Measurements from ENCODE around the gene CDKN2A. TPM values are rescaled to one million over a fixed set of nuclear protein-coding genes. Genes with fewer than 3 reads are reported as not detected.

The CDKN2A gene
- total RNA-seq, 5 donors from 2014 or later (not counting 1 experiment from before 2014, with no cell fraction given), result 3.6 to 9.3 (median 4.6) TPM

DNA sequence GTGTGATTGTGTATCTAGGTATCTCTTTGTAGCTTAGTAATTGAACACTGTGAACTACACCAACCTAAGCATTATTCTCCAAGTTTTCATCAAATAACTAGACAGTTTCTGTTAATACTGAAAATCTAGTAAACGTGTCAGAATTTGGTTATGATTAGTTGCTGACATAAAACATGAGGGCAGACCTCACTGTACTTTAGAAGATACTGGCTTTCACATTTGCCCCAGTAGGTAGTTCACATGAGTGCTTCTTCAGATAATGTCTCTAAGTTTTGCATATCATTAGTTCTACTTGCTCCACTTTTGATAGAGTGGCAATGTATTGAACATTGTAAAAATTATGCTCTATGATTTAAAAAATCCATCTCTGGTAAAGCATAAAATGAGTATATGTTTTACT, 7.8 kb upstream of the CDKN2A start:
- H3K27me3 ChIP-seq (replicated peaks in 1 of 2; ENCODE audit: control insufficient read depth in 2 of 2, extremely low read depth in 1 of 2, insufficient read depth in 2 of 2, low read length in 1 of 2), result peaks cover 18 to 27% of the 10 kb centered on the region in 2 experiments
- H3K9me3 ChIP-seq, result no peaks in the 10 kb centered on the region
- no peaks in the 10 kb centered on the region for H3K36me3 ChIP-seq (ENCODE audit: control insufficient read depth in 2 of 2, extremely low read depth in 1 of 2, insufficient read depth in 1 of 2, low read length in 1 of 2)
- H3K36me3 Mint-ChIP-seq, result peaks cover 3% of the 10 kb centered on the region
- H3K4me3 Mint-ChIP-seq, result no peak overlapping the region
- no peaks in the 10 kb centered on the region for H3K9me3 Mint-ChIP-seq
- H3K4me3 ChIP-seq (ENCODE audit: control insufficient read depth in 1 of 2, extremely low read depth in 1 of 2, low read length in 1 of 2), result no peak overlapping the region
- no peak for DNase-seq
- no peak overlapping the region for H3K27ac ChIP-seq (ENCODE audit: low read length)
- no peak for ATAC-seq (replicated peaks in 1 of 4)
- ChIA-PET POLR2A (interaction anchor here in 1 of 2 donors (0.7 kb wide), 1 partner anchor 17 kb away, joined by 3 read pairs; no protein-coding TSS in a partner anchor), CTCF (interaction anchor here in 1 of 2 donors (1.0 kb wide), 1 partner anchor 190 kb away, joined by 3 read pairs; no protein-coding TSS in a partner anchor)
- peaks cover 34 to 42% of the 10 kb centered on the region in 2 donors for H3K27me3 Mint-ChIP-seq
- no peak overlapping the region for H3K27ac Mint-ChIP-seq
- H3K4me1 ChIP-seq (ENCODE audit: control insufficient read depth in 1 of 2, extremely low read depth in 1 of 2, insufficient read depth in 2 of 2, low read length in 2 of 2), result peaks cover 4 to 12% of the 10 kb centered on the region in 2 experiments
- peaks cover 10 to 17% (median 14%) of the 10 kb centered on the region in 3 donors for H3K4me1 Mint-ChIP-seq
- no CpG with 5 or more reads among the region's 1 CpG for WGBS (ENCODE audit: insufficient coverage)

DNA sequence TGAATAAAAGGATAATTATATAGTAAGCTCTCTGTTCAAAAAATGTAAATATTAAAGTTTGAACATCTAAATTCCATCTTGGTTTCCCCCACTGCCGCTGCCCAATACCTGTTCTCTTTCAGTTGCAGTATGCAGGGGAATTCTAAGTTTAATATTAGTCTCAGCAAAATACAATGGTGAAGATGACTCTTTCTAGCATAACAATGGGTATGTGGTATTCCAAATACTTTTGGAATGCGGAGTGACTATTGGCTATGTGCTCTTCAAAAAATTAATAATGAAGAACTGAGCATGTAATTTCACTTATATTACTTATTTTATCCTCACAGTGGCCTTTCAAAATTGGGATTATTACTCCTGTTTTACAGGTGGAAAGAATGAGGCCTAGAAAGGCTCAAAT, 3.8 kb upstream of the CDKN2A start:
- peaks cover 4 to 11% of the 10 kb centered on the region in 2 donors for H3K27me3 Mint-ChIP-seq
- WGBS (ENCODE audit: insufficient coverage), result no CpG with 5 or more reads among the region's 2 CpGs

DNA sequence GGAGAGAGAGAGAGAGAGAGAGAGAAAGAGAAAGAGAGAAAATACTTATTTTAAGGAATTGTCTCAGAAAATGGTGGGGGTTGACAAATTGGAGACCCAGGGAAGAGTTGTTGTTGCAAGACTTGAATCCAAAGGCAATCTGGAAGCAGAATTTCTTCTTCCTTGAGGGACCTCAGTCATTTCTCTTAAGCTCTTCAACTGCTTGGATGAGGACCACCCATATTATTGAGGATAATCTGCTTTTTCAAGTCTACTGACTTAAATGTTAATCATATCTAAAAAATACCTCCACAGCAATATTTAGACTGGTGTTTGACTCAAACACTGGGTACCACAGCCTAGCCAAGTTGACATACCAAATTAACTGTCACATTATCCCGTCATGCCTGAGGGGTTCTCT, 3.3 kb upstream of the CDKN2A start:
- no CpG with 5 or more reads among the region's 1 CpG for WGBS (ENCODE audit: insufficient coverage)
- Mint-ChIP-seq H3K4me3 (no peak overlapping the region), H3K27me3 (peaks cover 0 to 8% of the 10 kb centered on the region in 2 donors), H3K4me1 (peaks cover 16 to 17% (median 16%) of the 10 kb centered on the region in 3 donors), H3K36me3 (no peaks in the 10 kb centered on the region), H3K9me3 (no peaks in the 10 kb centered on the region), H3K27ac (no peak overlapping the region)
- H3K27me3 ChIP-seq (replicated peaks in 1 of 2; ENCODE audit: control insufficient read depth in 2 of 2, extremely low read depth in 1 of 2, insufficient read depth in 2 of 2, low read length in 1 of 2), result peaks cover 8 to 24% of the 10 kb centered on the region in 2 experiments
- no peak for ATAC-seq (replicated peaks in 1 of 4)
- no peak overlapping the region for H3K4me3 ChIP-seq (ENCODE audit: control insufficient read depth in 1 of 2, extremely low read depth in 1 of 2, low read length in 1 of 2)
- H3K9me3 ChIP-seq, result no peaks in the 10 kb centered on the region
- no peak for DNase-seq
- H3K36me3 ChIP-seq (ENCODE audit: control insufficient read depth in 2 of 2, extremely low read depth in 1 of 2, insufficient read depth in 1 of 2, low read length in 1 of 2), result no peaks in the 10 kb centered on the region
- ChIA-PET CTCF (interaction anchor here (0.7 to 4.3 kb wide), 4 partner anchors 11 to 198 kb away, joined by 3 to 24 read pairs (median 4); partner anchors contain the start of gene CDKN2B (in 1 of the 2)), POLR2A (interaction anchor here in 1 of 2 donors (0.7 kb wide), 2 partner anchors 17 to 235 kb away, joined by 4 to 6 read pairs; no protein-coding TSS in a partner anchor)
- peaks cover 2 to 20% of the 10 kb centered on the region in 2 experiments for H3K4me1 ChIP-seq (ENCODE audit: control insufficient read depth in 1 of 2, extremely low read depth in 1 of 2, insufficient read depth in 2 of 2, low read length in 2 of 2)
- no peak overlapping the region for H3K27ac ChIP-seq (ENCODE audit: low read length)

More for the DNA sequence above, 3.8 kb upstream of the CDKN2A start:
- Histone ChIP-seq H3K4me1 (ENCODE audit: control insufficient read depth in 1 of 2, extremely low read depth in 1 of 2, insufficient read depth in 2 of 2, low read length in 2 of 2) (peaks cover 2 to 20% of the 10 kb centered on the region in 2 experiments), H3K4me3 (ENCODE audit: control insufficient read depth in 1 of 2, extremely low read depth in 1 of 2, low read length in 1 of 2) (no peak overlapping the region), H3K27me3 (replicated peaks in 1 of 2; ENCODE audit: control insufficient read depth in 2 of 2, extremely low read depth in 1 of 2, insufficient read depth in 2 of 2, low read length in 1 of 2) (peaks cover 8 to 24% of the 10 kb centered on the region in 2 experiments), H3K27ac (ENCODE audit: low read length) (no peak overlapping the region), H3K9me3 (no peaks in the 10 kb centered on the region), H3K36me3 (ENCODE audit: control insufficient read depth in 2 of 2, extremely low read depth in 1 of 2, insufficient read depth in 1 of 2, low read length in 1 of 2) (no peaks in the 10 kb centered on the region)
- Mint-ChIP-seq H3K27ac (no peak overlapping the region), H3K4me1 (peaks cover 14 to 17% (median 16%) of the 10 kb centered on the region in 3 donors), H3K36me3 (no peaks in the 10 kb centered on the region), H3K4me3 (no peak overlapping the region), H3K9me3 (no peaks in the 10 kb centered on the region)
- POLR2A ChIA-PET, result interaction anchor here in 1 of 2 donors (0.7 kb wide), 2 partner anchors 18 to 235 kb away, joined by 4 to 6 read pairs; no protein-coding TSS in a partner anchor
- ATAC-seq (replicated peaks in 1 of 4) (no peak), DNase-seq (no peak)
- CTCF ChIA-PET, result interaction anchor here (0.7 to 4.3 kb wide), 4 partner anchors 10 to 199 kb away, joined by 3 to 24 read pairs (median 4); partner anchors contain the start of gene CDKN2B (in 1 of the 2)

DNA sequence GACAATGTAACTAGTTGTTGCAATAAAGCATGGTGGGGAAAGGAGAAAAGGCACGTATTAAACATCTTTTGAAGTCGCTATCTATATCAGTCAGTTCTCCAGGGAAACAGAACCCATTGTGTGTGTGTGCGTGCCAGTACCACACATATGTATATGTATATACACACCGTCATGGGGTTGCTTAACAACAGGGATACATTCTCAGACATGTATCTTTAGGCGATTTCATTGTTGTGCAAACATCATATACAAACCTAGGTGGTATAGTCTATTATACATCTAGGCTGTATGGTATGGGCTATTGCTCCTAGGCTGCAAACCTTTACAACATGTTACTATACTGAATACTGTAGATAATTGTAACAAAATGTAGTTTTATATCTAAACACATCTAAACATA, 2.7 kb upstream of the CDKN2A start:
- peak overlapping the region; percentile 91 to 96 (median 93) for H3K4me3 Mint-ChIP-seq
- no peak overlapping the region for H3K27ac ChIP-seq (ENCODE audit: low read length)
- no peak overlapping the region for H3K27ac Mint-ChIP-seq
- DNase-seq (no peak), ATAC-seq (replicated peaks in 1 of 4) (no peak)
- H3K9me3 ChIP-seq, result no peaks in the 10 kb centered on the region
- H3K4me1 Mint-ChIP-seq, result peaks cover 16 to 17% (median 16%) of the 10 kb centered on the region in 3 donors
- H3K27me3 ChIP-seq (replicated peaks in 1 of 2; ENCODE audit: control insufficient read depth in 2 of 2, extremely low read depth in 1 of 2, insufficient read depth in 2 of 2, low read length in 1 of 2), result peaks cover 8 to 24% of the 10 kb centered on the region in 2 experiments
- H3K36me3 ChIP-seq (ENCODE audit: control insufficient read depth in 2 of 2, extremely low read depth in 1 of 2, insufficient read depth in 1 of 2, low read length in 1 of 2), result no peaks in the 10 kb centered on the region
- peaks cover 0 to 4% of the 10 kb centered on the region in 2 donors for H3K27me3 Mint-ChIP-seq
- no CpG with 5 or more reads among the region's 5 CpGs for WGBS (ENCODE audit: insufficient coverage)
- ChIA-PET CTCF (interaction anchor here in 1 of 2 donors (1.2 to 4.3 kb wide), 2 partner anchors 11 to 183 kb away, joined by 5 to 24 read pairs; partner anchors contain the start of gene CDKN2B), POLR2A (no interaction called here)
- H3K9me3 Mint-ChIP-seq, result no peaks in the 10 kb centered on the region
- H3K36me3 Mint-ChIP-seq, result no peaks in the 10 kb centered on the region
- peaks cover 2 to 20% of the 10 kb centered on the region in 2 experiments for H3K4me1 ChIP-seq (ENCODE audit: control insufficient read depth in 1 of 2, extremely low read depth in 1 of 2, insufficient read depth in 2 of 2, low read length in 2 of 2)
- no peak overlapping the region for H3K4me3 ChIP-seq (ENCODE audit: control insufficient read depth in 1 of 2, extremely low read depth in 1 of 2, low read length in 1 of 2)

DNA sequence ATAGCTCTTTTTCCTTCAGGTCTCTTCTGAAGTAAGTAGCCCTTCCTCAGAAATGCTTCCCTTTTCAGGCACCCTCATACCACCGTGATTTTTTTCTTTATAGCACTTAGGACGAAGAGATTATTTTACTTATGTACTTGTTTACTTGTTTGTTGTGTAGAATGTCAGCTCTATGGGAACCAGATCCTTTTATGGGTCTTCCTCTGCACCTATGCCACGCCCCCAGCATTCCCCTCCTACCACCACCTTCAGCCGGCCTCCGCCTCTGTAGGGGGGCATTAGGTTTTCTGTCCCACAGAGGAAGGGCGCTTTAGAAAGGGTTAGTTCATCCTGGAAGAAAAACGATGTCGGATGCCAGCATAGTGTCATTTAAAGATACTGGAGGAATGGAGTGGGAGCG, 2.2 kb upstream of the CDKN2A start:
- Histone ChIP-seq H3K9me3 (no peaks in the 10 kb centered on the region), H3K36me3 (ENCODE audit: control insufficient read depth in 2 of 2, extremely low read depth in 1 of 2, insufficient read depth in 1 of 2, low read length in 1 of 2) (no peaks in the 10 kb centered on the region), H3K27ac (ENCODE audit: low read length) (no peak overlapping the region), H3K4me3 (ENCODE audit: control insufficient read depth in 1 of 2, extremely low read depth in 1 of 2, low read length in 1 of 2) (no peak overlapping the region), H3K4me1 (ENCODE audit: control insufficient read depth in 1 of 2, extremely low read depth in 1 of 2, insufficient read depth in 2 of 2, low read length in 2 of 2) (peaks cover 2 to 20% of the 10 kb centered on the region in 2 experiments), H3K27me3 (replicated peaks in 1 of 2; ENCODE audit: control insufficient read depth in 2 of 2, extremely low read depth in 1 of 2, insufficient read depth in 2 of 2, low read length in 1 of 2) (peaks cover 8 to 24% of the 10 kb centered on the region in 2 experiments)
- ChIA-PET POLR2A (interaction anchor here in 1 of 2 donors (1.0 kb wide), 1 partner anchor 25 kb away, joined by 3 read pairs; no protein-coding TSS in a partner anchor), CTCF (interaction anchor here in 1 of 2 donors (1.2 to 4.3 kb wide), 2 partner anchors 12 to 183 kb away, joined by 5 to 24 read pairs; partner anchors contain the start of gene CDKN2B)
- Mint-ChIP-seq H3K9me3 (no peaks in the 10 kb centered on the region), H3K27me3 (peaks cover 0 to 4% of the 10 kb centered on the region in 2 donors), H3K27ac (no peak overlapping the region), H3K4me1 (peaks cover 16 to 17% (median 16%) of the 10 kb centered on the region in 3 donors), H3K36me3 (no peaks in the 10 kb centered on the region), H3K4me3 (peak overlapping the region; percentile 91 to 96 (median 93))
- 55% methylated on average over 2 of the region's 9 CpGs for WGBS (ENCODE audit: insufficient coverage)
- DNase-seq (no peak), ATAC-seq (replicated peaks in 1 of 4) (no peak)

DNA sequence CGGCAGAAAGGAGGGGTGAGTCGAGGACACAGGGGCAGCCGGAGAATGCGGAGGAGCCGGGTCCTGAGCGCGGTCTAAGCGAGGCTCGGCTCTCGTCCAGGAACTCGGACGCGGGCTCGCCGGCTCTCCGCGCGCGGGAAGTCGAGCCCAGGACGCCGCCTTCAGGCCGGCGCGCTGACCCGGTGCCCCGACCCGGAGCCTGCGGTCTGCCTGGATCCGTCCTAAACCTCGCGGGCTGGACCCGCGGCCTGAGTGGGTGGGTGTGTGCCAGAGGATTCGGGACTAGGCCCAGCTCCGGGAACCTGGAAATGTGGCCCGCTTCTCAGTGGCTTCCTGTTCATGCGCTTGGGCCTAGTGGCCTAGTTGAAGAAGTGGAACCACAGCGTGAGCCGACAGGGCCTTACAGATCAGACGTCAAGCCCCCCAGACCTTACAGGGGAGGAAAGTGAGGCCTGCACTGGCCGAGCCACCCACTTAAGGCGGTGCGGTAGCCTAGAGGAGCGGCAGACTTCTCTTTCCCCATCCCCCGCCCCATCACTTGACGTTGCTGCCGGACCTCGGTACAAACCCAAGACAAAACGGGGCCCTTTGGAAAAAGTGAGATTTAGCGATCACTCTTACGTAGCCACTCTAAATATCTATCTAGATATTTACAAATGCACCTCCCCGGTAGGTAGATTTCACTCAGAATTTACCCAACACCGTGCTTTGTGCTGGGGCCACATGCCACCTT, 1.6 kb upstream of the CDKN2A start:
- CTCF ChIA-PET, result interaction anchor here in 1 of 2 donors (1.2 to 4.3 kb wide), 2 partner anchors 12 to 182 kb away, joined by 5 to 24 read pairs; partner anchors contain the start of gene CDKN2B
- no peaks in the 10 kb centered on the region for H3K36me3 ChIP-seq (ENCODE audit: control insufficient read depth in 2 of 2, extremely low read depth in 1 of 2, insufficient read depth in 1 of 2, low read length in 1 of 2)
- peaks cover 16 to 17% (median 16%) of the 10 kb centered on the region in 3 donors for H3K4me1 Mint-ChIP-seq
- H3K27me3 ChIP-seq (replicated peaks in 1 of 2; ENCODE audit: control insufficient read depth in 2 of 2, extremely low read depth in 1 of 2, insufficient read depth in 2 of 2, low read length in 1 of 2), result peaks cover 8 to 21% of the 10 kb centered on the region in 2 experiments
- ATAC-seq (replicated peaks in 1 of 4) (peak in 2 of 4 experiments; percentile 8 to 9), DNase-seq (peak in 3 of 35 experiments; percentile 3 to 33 (median 24))
- 21% methylated on average over 49 of the region's 54 CpGs for WGBS (ENCODE audit: insufficient coverage)
- no peaks in the 10 kb centered on the region for H3K9me3 Mint-ChIP-seq
- no peaks in the 10 kb centered on the region for H3K36me3 Mint-ChIP-seq
- peak overlapping the region; percentile 84 for H3K27ac ChIP-seq (ENCODE audit: low read length)
- H3K9me3 ChIP-seq, result no peaks in the 10 kb centered on the region
- peaks cover 2 to 20% of the 10 kb centered on the region in 2 experiments for H3K4me1 ChIP-seq (ENCODE audit: control insufficient read depth in 1 of 2, extremely low read depth in 1 of 2, insufficient read depth in 2 of 2, low read length in 2 of 2)
- peak overlapping the region; percentile 90 to 99 for H3K4me3 ChIP-seq (ENCODE audit: control insufficient read depth in 1 of 2, extremely low read depth in 1 of 2, low read length in 1 of 2)
- peak overlapping the region in 1 of 2 donors; percentile 94 for H3K27ac Mint-ChIP-seq
- POLR2A ChIA-PET, result interaction anchor here in 1 of 2 donors (1.0 kb wide), 1 partner anchor 24 kb away, joined by 3 read pairs; no protein-coding TSS in a partner anchor
- H3K27me3 Mint-ChIP-seq, result peaks cover under 1 to 2% of the 10 kb centered on the region in 2 donors
- H3K4me3 Mint-ChIP-seq, result peak overlapping the region; percentile 91 to 96 (median 93)

All from T-cell (primary cell).